Measurements from ENCODE around the gene TOX2.

The TOX2 gene

GRCh38 chr20:44010162-44010704 is 95.6 kb downstream of the TOX2 start:
- TF ChIP-seq POLR2AphosphoS5 (IDR thresholded peaks at IDR 0.05; ENCODE audit: low read depth, low read length): no peak
- no peak for TF ChIP-seq POLR2A (IDR thresholded peaks at IDR 0.05; ENCODE audit: low read depth, low read length)
- TF ChIP-seq TAF1 (IDR thresholded peaks at IDR 0.05; ENCODE audit: borderline replicate concordance, low read depth, low read length): no peak
- no peak for FAIRE-seq
- no peak for DNase-seq (ENCODE audit: insufficient read length)

DNA sequence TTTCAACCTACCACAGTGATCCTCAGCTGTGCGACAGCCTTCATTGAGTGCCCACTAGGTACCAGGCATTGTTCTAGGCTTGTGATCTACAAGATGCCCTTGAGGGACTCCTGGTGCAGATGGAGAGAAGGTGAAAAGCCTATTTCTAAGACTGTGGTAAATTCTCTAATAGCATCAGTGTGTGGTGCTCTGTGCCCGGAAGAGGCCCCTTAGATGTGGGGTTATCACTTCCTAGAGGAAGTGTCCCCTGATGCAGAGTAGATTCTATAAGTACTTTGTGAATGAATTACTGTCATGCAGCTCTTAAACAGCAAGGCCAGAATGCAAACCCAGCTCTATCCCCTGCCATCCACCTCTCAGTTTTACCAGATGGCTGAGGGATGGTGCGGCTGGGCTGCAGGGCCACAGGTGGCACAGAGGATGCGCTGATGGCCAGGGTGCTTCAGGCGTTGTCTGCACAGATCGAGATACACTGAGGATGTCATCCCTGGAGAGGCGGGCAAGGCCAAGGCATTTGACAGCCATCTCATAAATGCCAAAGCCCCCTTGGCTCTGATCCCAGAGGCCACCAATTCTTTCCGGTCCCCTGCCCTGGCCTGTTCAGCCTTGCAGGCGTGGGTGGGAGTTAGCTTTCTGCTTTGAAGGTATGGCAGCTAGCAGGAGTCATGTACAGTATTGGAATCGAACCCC is 96.7 kb downstream of the TOX2 start:
- FAIRE-seq (no peak), DNase-seq (ENCODE audit: insufficient read length) (no peak)
- TF ChIP-seq POLR2A (IDR thresholded peaks at IDR 0.05; ENCODE audit: low read depth, low read length) (no peak), POLR2AphosphoS5 (IDR thresholded peaks at IDR 0.05; ENCODE audit: low read depth, low read length) (no peak), TAF1 (IDR thresholded peaks at IDR 0.05; ENCODE audit: borderline replicate concordance, low read depth, low read length) (no peak)

GRCh38 chr20:44012466-44013226 is 98.0 kb downstream of the TOX2 start:
- TF ChIP-seq POLR2A (IDR thresholded peaks at IDR 0.05; ENCODE audit: low read depth, low read length): no peak
- DNase-seq (ENCODE audit: insufficient read length): no peak
- FAIRE-seq: no peak

DNA sequence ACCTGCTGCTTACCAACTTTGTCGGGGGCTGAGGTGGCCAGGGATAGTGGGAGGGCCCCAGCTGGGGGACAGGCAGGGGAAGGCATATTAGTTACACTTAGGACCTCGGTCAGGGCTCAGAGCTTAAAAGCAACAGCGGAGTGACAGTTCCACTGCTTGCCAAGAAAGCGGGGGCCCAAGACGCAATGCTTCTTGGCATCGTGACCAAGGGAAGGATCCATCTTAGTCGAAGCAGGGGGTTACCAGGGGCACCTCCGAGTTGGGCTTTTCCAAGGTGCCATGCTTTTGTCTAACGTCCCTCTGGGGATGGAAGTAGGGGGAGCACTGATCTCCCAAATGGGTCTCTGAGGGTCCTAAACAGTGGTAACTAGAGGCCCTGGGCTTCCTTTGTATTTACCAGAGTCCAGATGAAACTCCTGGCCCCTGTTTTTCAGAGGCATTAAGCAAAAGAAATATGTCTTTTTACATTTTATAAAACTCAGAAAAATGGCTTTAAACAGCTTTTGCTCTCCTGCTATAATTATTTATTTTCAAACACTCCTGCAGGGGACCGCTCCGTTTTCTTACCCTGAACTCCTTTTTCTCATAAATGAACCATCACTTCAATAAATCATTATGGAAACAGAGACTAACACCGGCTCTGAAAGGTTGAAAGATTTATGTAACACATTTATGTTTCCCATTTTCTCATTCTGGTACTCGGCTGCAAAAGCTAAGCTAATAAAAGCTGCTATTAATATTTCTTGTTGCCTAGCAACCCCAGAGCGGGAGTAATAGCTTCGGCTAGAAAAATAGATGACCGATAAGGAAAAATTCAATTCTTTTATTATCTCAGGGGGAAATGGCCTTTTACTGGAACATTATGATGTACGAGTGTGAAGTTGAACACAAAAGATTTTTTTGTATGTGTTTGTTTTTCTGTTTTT is 100.4 kb downstream of the TOX2 start:
- TF ChIP-seq POLR2AphosphoS5 (IDR thresholded peaks at IDR 0.05; ENCODE audit: low read depth, low read length) (no peak), POLR2A (IDR thresholded peaks at IDR 0.05; ENCODE audit: low read depth, low read length) (no peak), TAF1 (IDR thresholded peaks at IDR 0.05; ENCODE audit: borderline replicate concordance, low read depth, low read length) (no peak)
- no peak for FAIRE-seq

GRCh38 chr20:44015733-44016103 is 101.1 kb downstream of the TOX2 start:
- DNase-seq (ENCODE audit: insufficient read length) (no peak), FAIRE-seq (no peak)
- no peak for TF ChIP-seq POLR2A (IDR thresholded peaks at IDR 0.05; ENCODE audit: low read depth, low read length)
- no peak for TF ChIP-seq POLR2AphosphoS5 (IDR thresholded peaks at IDR 0.05; ENCODE audit: low read depth, low read length)
- no peak for TF ChIP-seq TAF1 (IDR thresholded peaks at IDR 0.05; ENCODE audit: borderline replicate concordance, low read depth, low read length)

More for the DNA sequence above, 100.4 kb downstream of the TOX2 start:
- DNase-seq (ENCODE audit: insufficient read length): no peak

GRCh38 chr20:44016525-44016924 is 101.9 kb downstream of the TOX2 start:
- no peak for TF ChIP-seq POLR2AphosphoS5 (IDR thresholded peaks at IDR 0.05; ENCODE audit: low read depth, low read length)
- no peak for TF ChIP-seq POLR2A (IDR thresholded peaks at IDR 0.05; ENCODE audit: low read depth, low read length)
- no peak for TF ChIP-seq TAF1 (IDR thresholded peaks at IDR 0.05; ENCODE audit: borderline replicate concordance, low read depth, low read length)
- no peak for FAIRE-seq
- no peak for DNase-seq (ENCODE audit: insufficient read length)

GRCh38 chr20:44017211-44017610 is 102.6 kb downstream of the TOX2 start:
- TF ChIP-seq POLR2AphosphoS5 (IDR thresholded peaks at IDR 0.05; ENCODE audit: low read depth, low read length) (no peak), POLR2A (IDR thresholded peaks at IDR 0.05; ENCODE audit: low read depth, low read length) (no peak), TAF1 (IDR thresholded peaks at IDR 0.05; ENCODE audit: borderline replicate concordance, low read depth, low read length) (no peak)
- no peak for DNase-seq (ENCODE audit: insufficient read length)
- FAIRE-seq: no peak

- DNase-seq (ENCODE audit: insufficient read length) (no peak), FAIRE-seq (no peak)
- TF ChIP-seq TAF1 (IDR thresholded peaks at IDR 0.05; ENCODE audit: borderline replicate concordance, low read depth, low read length): no peak
- no peak for TF ChIP-seq POLR2AphosphoS5 (IDR thresholded peaks at IDR 0.05; ENCODE audit: low read depth, low read length)
- no peak for TF ChIP-seq POLR2A (IDR thresholded peaks at IDR 0.05; ENCODE audit: low read depth, low read length)
These were observed 103.2 kb downstream of the TOX2 start for GRCh38 chr20:44017905-44018258.

DNA sequence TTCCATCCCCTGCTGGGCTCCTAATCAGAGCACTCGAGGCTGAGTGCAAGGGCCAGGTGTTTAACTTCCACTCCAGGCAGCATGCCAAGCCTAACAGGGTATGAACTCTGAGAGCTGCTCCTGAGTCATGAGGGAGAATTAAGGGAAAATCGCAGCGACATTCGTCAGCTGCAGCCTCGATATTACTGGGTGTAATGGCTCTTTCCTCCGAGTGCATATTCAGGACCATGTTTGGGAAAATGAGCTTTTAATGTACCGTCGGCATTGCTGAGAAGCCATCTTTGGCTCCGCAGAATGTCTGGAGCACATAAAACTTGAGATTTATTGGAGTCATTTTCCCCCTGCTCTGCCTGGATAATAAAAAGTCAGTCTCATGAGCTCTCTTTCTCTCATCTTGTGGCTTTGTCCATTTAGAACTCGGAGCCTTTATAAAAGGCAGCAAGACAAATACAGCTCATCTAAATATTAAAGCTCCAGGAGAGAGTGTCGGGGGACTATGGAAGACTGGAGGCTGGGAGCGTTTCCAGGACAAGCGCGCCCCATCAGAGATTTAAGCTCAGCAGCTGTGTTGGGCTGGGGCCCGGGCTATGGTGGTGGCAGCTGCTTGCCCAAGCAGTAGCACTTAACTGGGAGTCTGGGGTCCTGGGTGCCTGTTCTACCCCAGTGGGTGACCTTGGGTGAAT is 103.7 kb downstream of the TOX2 start:
- TF ChIP-seq TAF1 (IDR thresholded peaks at IDR 0.05; ENCODE audit: borderline replicate concordance, low read depth, low read length) (no peak), POLR2A (IDR thresholded peaks at IDR 0.05; ENCODE audit: low read depth, low read length) (no peak), POLR2AphosphoS5 (IDR thresholded peaks at IDR 0.05; ENCODE audit: low read depth, low read length) (no peak)
- DNase-seq (ENCODE audit: insufficient read length): no peak
- no peak for FAIRE-seq

- DNase-seq (ENCODE audit: insufficient read length): no peak
- TF ChIP-seq POLR2AphosphoS5 (IDR thresholded peaks at IDR 0.05; ENCODE audit: low read depth, low read length) (no peak), POLR2A (IDR thresholded peaks at IDR 0.05; ENCODE audit: low read depth, low read length) (no peak), TAF1 (IDR thresholded peaks at IDR 0.05; ENCODE audit: borderline replicate concordance, low read depth, low read length) (no peak)
- no peak for FAIRE-seq
These were observed 104.4 kb downstream of the TOX2 start for GRCh38 chr20:44018942-44019637.

Data from GM12892 (cell line).